Cardiac muscle cell (in vitro differentiated cells and primary cell): ENCODE measurements around the gene GRK5. TPM values are rescaled to one million over a fixed set of nuclear protein-coding genes. Genes with fewer than 3 reads are reported as not detected.

Experiments
- DNase-seq, 2 donors: peaks; one replicate each; pipeline versions ENCODE4 v3.0.0 to v3.0.0-alpha.2; 2010 to 2017; ENCODE audit warnings: low read depth in 1 of 2, low spot score in 1 of 2
- H3K27ac ChIP-seq: fragments of 200-600 bp; sonication (generic); 2 replicates; pipeline ENCODE4 v1.5.1; 2016
- H3K27me3 ChIP-seq: fragments of 200-600 bp; sonication (generic); 2 replicates; pipeline ENCODE4 v1.6.0; 2016; ENCODE audit warnings: control low read depth
- H3K36me3 ChIP-seq: fragments of 200-600 bp; sonication (generic); 2 replicates; pipeline ENCODE4 v1.5.1; 2016; ENCODE audit warnings: control low read depth
- H3K4me1 ChIP-seq: fragments of 200-600 bp; sonication (generic); 2 replicates; pipeline ENCODE4 v1.8.1; 2017; ENCODE audit warnings: low read depth, mild to moderate bottlenecking, mixed run types
- H3K4me3 ChIP-seq: fragments of 200-600 bp; sonication (generic); 2 replicates; pipeline ENCODE4 v1.5.1; 2016; ENCODE audit warnings: mild to moderate bottlenecking
- H3K9me3 ChIP-seq: fragments of 200-600 bp; sonication (generic); 2 replicates; pipeline ENCODE4 v1.5.1; 2017; ENCODE audit warnings: low read depth, mild to moderate bottlenecking, control low read depth
- CTCF ChIP-seq: IDR thresholded peaks from 2 replicates; pipeline ENCODE4 v1.5.1; 2012; ENCODE audit warnings: low read depth, mild to moderate bottlenecking, low read length
- polyA plus RNA-seq: library from polyadenylated mRNA; unstranded; fragments of >200 nt; fragmentation: Nextera tagmentation; extraction: Ambion mirVana; gene quantifications from 2 replicates; pipeline ENCODE4 v1.2.1, GENCODE V29; 2016
- total RNA-seq: library from RNA; depleted of rRNA; stranded (reverse); fragments of >200 nt; gene quantifications from 2 replicates; pipeline ENCODE4 v1.2.3, GENCODE V29; 2016

GRK5 gene
- total and polyA plus RNA-seq, 2 experiments from 2014 or later = 3.5 to 18.3 TPM

- no peaks in the 10 kb centered on the region for H3K9me3 ChIP-seq
- no peaks in the 10 kb centered on the region for H3K36me3 ChIP-seq
- TF ChIP-seq CTCF = no peak
- no peak for DNase-seq
- H3K27ac ChIP-seq = no peak overlapping the region
- no peak overlapping the region for H3K4me3 ChIP-seq
- peaks cover 16% of the 10 kb centered on the region for H3K27me3 ChIP-seq
- no peaks in the 10 kb centered on the region for H3K4me1 ChIP-seq
Measured at GRCh38 chr10:119466655-119467054, 259.3 kb downstream of the GRK5 start.

GRCh38 chr10:119468542-119469324 lies 261.4 kb downstream of the GRK5 start:
- no peak for TF ChIP-seq CTCF
- Histone ChIP-seq H3K4me1 (no peaks in the 10 kb centered on the region), H3K4me3 (no peak overlapping the region), H3K36me3 (no peaks in the 10 kb centered on the region), H3K27me3 (peaks cover 20% of the 10 kb centered on the region), H3K9me3 (no peaks in the 10 kb centered on the region), H3K27ac (no peak overlapping the region)
- no peak for DNase-seq

- no peak overlapping the region for H3K4me3 ChIP-seq
- peaks cover 20% of the 10 kb centered on the region for H3K27me3 ChIP-seq
- DNase-seq = no peak
- H3K27ac ChIP-seq = no peak overlapping the region
- H3K36me3 ChIP-seq = no peaks in the 10 kb centered on the region
- H3K4me1 ChIP-seq = no peaks in the 10 kb centered on the region
- H3K9me3 ChIP-seq = no peaks in the 10 kb centered on the region
- TF ChIP-seq CTCF = no peak
Measured at GRCh38 chr10:119469325-119469707, 261.9 kb downstream of the GRK5 start.

GRCh38 chr10:119469846-119470245 lies 262.5 kb downstream of the GRK5 start:
- Histone ChIP-seq H3K27me3 (peaks cover 23% of the 10 kb centered on the region), H3K27ac (no peak overlapping the region)

GRCh38 chr10:119470920-119471702 lies 263.7 kb downstream of the GRK5 start:
- Histone ChIP-seq H3K27ac (no peak overlapping the region), H3K4me3 (no peak overlapping the region), H3K9me3 (no peaks in the 10 kb centered on the region), H3K27me3 (peaks cover 35% of the 10 kb centered on the region), H3K4me1 (no peaks in the 10 kb centered on the region), H3K36me3 (no peaks in the 10 kb centered on the region)
- TF ChIP-seq CTCF = no peak
- no peak for DNase-seq

More at GRCh38 chr10:119469846-119470245, 262.5 kb downstream of the GRK5 start:
- H3K4me1 ChIP-seq = no peaks in the 10 kb centered on the region
- no peak for TF ChIP-seq CTCF
- no peak overlapping the region for H3K4me3 ChIP-seq
- H3K9me3 ChIP-seq = no peaks in the 10 kb centered on the region
- no peaks in the 10 kb centered on the region for H3K36me3 ChIP-seq
- DNase-seq = no peak
